Mesenchymal stem cell (in vitro differentiated cells and primary cell): ENCODE data around the gene TEKTIP1.

Experiments used
- DNase-seq: peaks from one replicate; pipeline ENCODE4 v3.0.0-alpha.2; 2013
- H2AFZ ChIP-seq: one replicate; pipeline ENCODE4 v1.6.1; 2013; ENCODE audit warnings: low read depth, mild to moderate bottlenecking, control low read depth, inconsistent platforms, low read length, moderate library complexity
- H2AK5ac ChIP-seq: 2 replicates; pipeline ENCODE4 v1.6.1; 2013; ENCODE audit warnings: low read length, moderate library complexity, mild to moderate bottlenecking, inconsistent platforms; ENCODE audit not compliant: severe bottlenecking
- H2BK120ac ChIP-seq: one replicate; pipeline ENCODE4 v1.6.1; 2013; ENCODE audit warnings: low read depth, mild to moderate bottlenecking, inconsistent platforms, low read length, moderate library complexity
- H2BK12ac ChIP-seq, 2 experiments: one replicate each; pipeline ENCODE4 v1.6.1; 2013; ENCODE audit warnings: inconsistent platforms in 2 of 2, low read length in 2 of 2, mild to moderate bottlenecking in 2 of 2, moderate library complexity in 2 of 2, control low read depth in 1 of 2
- H2BK15ac ChIP-seq: one replicate; pipeline ENCODE4 v1.6.1; 2013; ENCODE audit warnings: mild to moderate bottlenecking, low read depth, inconsistent platforms; ENCODE audit not compliant: poor library complexity, severe bottlenecking
- H2BK5ac ChIP-seq: 2 replicates; pipeline ENCODE4 v1.6.1; 2013; ENCODE audit warnings: low read depth, mild to moderate bottlenecking, low read length, control low read depth, inconsistent platforms; ENCODE audit not compliant: poor library complexity, severe bottlenecking
- H3K14ac ChIP-seq, 2 experiments: one replicate each; pipeline ENCODE4 v1.6.1; 2013; ENCODE audit warnings: inconsistent platforms in 2 of 2, low read length in 2 of 2, control low read depth in 1 of 2, mild to moderate bottlenecking in 1 of 2, moderate library complexity in 1 of 2
- H3K18ac ChIP-seq, 2 experiments: one replicate each; pipeline ENCODE4 v1.6.1; 2013; ENCODE audit warnings: inconsistent platforms in 2 of 2, low read length in 2 of 2, control low read depth in 1 of 2, low read depth in 1 of 2, mild to moderate bottlenecking in 1 of 2
- H3K23ac ChIP-seq, 2 experiments: one replicate each; pipeline ENCODE4 v1.6.1; 2013; ENCODE audit warnings: inconsistent platforms in 2 of 2, low read length in 2 of 2, mild to moderate bottlenecking in 2 of 2, moderate library complexity in 2 of 2, control low read depth in 1 of 2
- H3K27ac ChIP-seq: 2 replicates; pipeline ENCODE4 v1.5.1; 2013; ENCODE audit warnings: mild to moderate bottlenecking, moderate library complexity, low read length, control low read depth, inconsistent platforms; ENCODE audit not compliant: poor library complexity, severe bottlenecking
- H3K27me3 ChIP-seq, 2 experiments: 2 replicates each; pipeline versions ENCODE4 v1.6.1 to v1.7.0; 2013; ENCODE audit warnings: low read length in 2 of 2, mild to moderate bottlenecking in 2 of 2, moderate library complexity in 2 of 2, control low read depth in 1 of 2, inconsistent platforms in 1 of 2; ENCODE audit not compliant: control insufficient read depth in 1 of 2, insufficient read depth in 1 of 2
- H3K36me3 ChIP-seq, 2 experiments: 2 replicates each; pipeline versions ENCODE4 v1.6.1 to v1.7.0; 2013; ENCODE audit warnings: low read length in 2 of 2, control low read depth in 1 of 2, inconsistent platforms in 1 of 2, low read depth in 1 of 2, mild to moderate bottlenecking in 1 of 2; ENCODE audit not compliant: insufficient read depth in 2 of 2, control insufficient read depth in 1 of 2
- H3K4ac ChIP-seq, 2 experiments: one replicate each; pipeline ENCODE4 v1.6.1; 2013; ENCODE audit warnings: inconsistent platforms in 2 of 2, low read length in 2 of 2, mild to moderate bottlenecking in 2 of 2, moderate library complexity in 2 of 2, control low read depth in 1 of 2, low read depth in 1 of 2
- H3K4me1 ChIP-seq: 2 replicates; pipeline ENCODE4 v1.6.1; 2013; ENCODE audit warnings: low read depth, low read length, control low read depth; ENCODE audit not compliant: control insufficient read depth, insufficient read depth
- H3K4me2 ChIP-seq: 2 replicates; pipeline ENCODE4 v1.6.1; 2013; ENCODE audit warnings: low read length, mild to moderate bottlenecking, inconsistent platforms; ENCODE audit not compliant: poor library complexity, severe bottlenecking
- H3K4me3 ChIP-seq, 2 experiments: 2 replicates each; pipeline versions ENCODE4 v1.5.1 to v1.7.0; 2013; ENCODE audit warnings: low read length in 2 of 2, mild to moderate bottlenecking in 2 of 2, control low read depth in 1 of 2, low read depth in 1 of 2; ENCODE audit not compliant: insufficient read depth in 1 of 2
- H3K79me1 ChIP-seq: replicated peaks from 2 replicates; pipeline ENCODE4 v1.6.1; 2013; ENCODE audit warnings: mild to moderate bottlenecking, control low read depth, low read length, inconsistent platforms; ENCODE audit not compliant: poor library complexity, severe bottlenecking
- H3K9ac ChIP-seq: 2 replicates; pipeline ENCODE4 v1.7.0; 2013; ENCODE audit warnings: mild to moderate bottlenecking, low read length, moderate library complexity
- H3K9me3 ChIP-seq: 2 replicates; pipeline ENCODE4 v1.7.0; 2013; ENCODE audit warnings: mild to moderate bottlenecking, low read length; ENCODE audit not compliant: control insufficient read depth
- H4K8ac ChIP-seq: one replicate; pipeline ENCODE4 v1.6.1; 2013; ENCODE audit warnings: inconsistent platforms, mild to moderate bottlenecking, low read length, moderate library complexity
- H4K91ac ChIP-seq: one replicate; pipeline ENCODE4 v1.6.1; 2013; ENCODE audit warnings: mild to moderate bottlenecking, low read length, inconsistent platforms
- WGBS: methylation state at CpG from one replicate; pipeline ENCODE4 v1.1.7; 2013; ENCODE audit warnings: mixed read lengths; 5-methylcytosine and 5-hydroxymethylcytosine counted together

The TEKTIP1 gene

DNA sequence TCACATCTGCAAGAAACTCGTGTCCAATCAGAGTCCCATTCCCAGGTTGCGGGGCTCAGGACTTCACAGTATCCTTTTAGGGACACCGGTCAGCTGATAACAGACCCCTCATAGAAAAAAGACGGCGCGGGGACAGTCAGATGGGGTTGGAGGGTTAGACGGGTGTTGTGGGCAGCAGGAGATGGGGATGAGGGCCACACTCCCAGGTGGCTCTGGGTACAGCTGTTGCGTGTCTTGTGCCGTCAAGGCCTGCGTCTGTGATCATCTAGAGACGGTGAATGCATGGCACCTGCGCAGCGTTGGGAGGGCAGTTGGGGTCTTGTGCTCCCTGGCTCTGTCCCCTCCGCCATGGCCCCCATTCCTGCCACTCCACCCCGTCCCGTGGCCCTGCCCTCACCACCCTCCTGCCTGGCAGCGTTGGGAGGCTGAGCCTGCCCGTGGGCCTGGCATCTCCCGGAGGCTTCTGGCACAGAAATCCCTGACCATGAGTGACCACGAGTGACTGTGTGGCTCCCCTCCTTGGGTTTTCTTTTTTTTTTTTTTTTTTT is 14.0 kb upstream of the TEKTIP1 start:
- no peak overlapping the region for H3K4me3 ChIP-seq
- peaks cover 46% of the 10 kb centered on the region for H3K79me1 ChIP-seq
- H2BK5ac ChIP-seq, result no peak overlapping the region
- H4K91ac ChIP-seq, result no peak overlapping the region
- peaks cover 12% of the 10 kb centered on the region for H3K4me1 ChIP-seq
- H2AK5ac ChIP-seq, result no peak overlapping the region
- DNase-seq, result no peak
- H3K9me3 ChIP-seq, result no peaks in the 10 kb centered on the region
- no peak overlapping the region for H3K23ac ChIP-seq
- no peak overlapping the region for H2AFZ ChIP-seq
- H3K4ac ChIP-seq, result no peak overlapping the region
- H2BK12ac ChIP-seq, result no peak overlapping the region
- no peak overlapping the region for H2BK120ac ChIP-seq
- no peak overlapping the region for H2BK15ac ChIP-seq
- H3K9ac ChIP-seq, result no peak overlapping the region
- no peak overlapping the region for H3K18ac ChIP-seq
- no peak overlapping the region for H4K8ac ChIP-seq
- no peak overlapping the region for H3K27ac ChIP-seq
- no peaks in the 10 kb centered on the region for H3K27me3 ChIP-seq
- H3K36me3 ChIP-seq, result peaks cover 44 to 81% of the 10 kb centered on the region in 2 experiments
- no peak overlapping the region for H3K14ac ChIP-seq
- no peak overlapping the region for H3K4me2 ChIP-seq
- 98% methylated on average over 20 of the region's 20 CpGs for WGBS

DNA sequence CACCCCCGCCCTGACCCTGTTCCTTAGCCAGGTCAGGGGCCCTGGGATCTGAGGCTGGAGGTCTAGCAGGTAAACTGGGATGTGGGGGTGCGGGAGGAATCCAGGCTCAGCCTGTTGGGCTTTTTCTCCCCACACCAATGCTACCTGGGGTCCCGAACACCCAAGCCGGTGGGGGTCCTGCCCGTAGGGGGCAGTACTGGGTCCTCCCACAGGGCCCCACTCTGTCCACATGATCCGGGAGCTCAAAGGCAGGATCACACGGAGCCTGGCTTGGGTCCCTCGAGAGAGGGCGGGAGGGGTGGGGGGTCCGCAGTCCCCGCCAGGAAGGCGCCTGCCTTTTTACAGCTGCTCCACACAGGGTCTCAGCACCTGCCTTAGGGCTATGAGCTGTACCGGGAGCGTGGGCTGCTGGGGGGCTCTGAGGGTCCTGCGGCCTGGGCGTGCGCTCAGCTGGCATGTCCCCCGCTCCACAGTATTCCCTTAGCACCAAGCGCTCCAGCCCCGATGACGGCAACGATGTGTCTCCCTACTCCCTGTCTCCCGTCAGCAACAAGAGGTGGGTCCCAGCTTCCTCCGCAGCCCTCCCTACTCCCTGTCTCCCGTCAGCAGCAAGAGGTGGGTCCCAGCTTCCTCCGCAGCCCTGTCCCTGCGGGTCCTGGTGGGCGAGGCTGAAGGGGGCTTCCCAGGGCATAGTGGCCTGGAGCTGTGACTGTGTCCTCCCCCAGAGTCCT is 12.3 kb upstream of the TEKTIP1 start:
- Histone ChIP-seq H3K4me2 (no peak overlapping the region), H2BK15ac (no peak overlapping the region), H2BK5ac (no peak overlapping the region), H2AFZ (no peak overlapping the region), H3K79me1 (peaks cover 48% of the 10 kb centered on the region), H3K4ac (no peak overlapping the region), H3K4me3 (no peak overlapping the region), H3K14ac (no peak overlapping the region), H2AK5ac (no peak overlapping the region), H4K91ac (no peak overlapping the region), H4K8ac (no peak overlapping the region), H3K9me3 (no peaks in the 10 kb centered on the region), H3K36me3 (peaks cover 57 to 88% of the 10 kb centered on the region in 2 experiments), H3K4me1 (peaks cover 8% of the 10 kb centered on the region), H2BK120ac (no peak overlapping the region), H3K27me3 (no peaks in the 10 kb centered on the region), H3K9ac (no peak overlapping the region), H3K18ac (no peak overlapping the region), H3K27ac (no peak overlapping the region), H3K23ac (no peak overlapping the region), H2BK12ac (no peak overlapping the region)
- 96% methylated on average over 28 of the region's 28 CpGs for WGBS
- no peak for DNase-seq

GRCh38 chr19:3527238-3527910 is 11.6 kb upstream of the TEKTIP1 start:
- Histone ChIP-seq H3K4me2 (no peak overlapping the region), H3K18ac (no peak overlapping the region), H2AK5ac (no peak overlapping the region), H3K23ac (no peak overlapping the region), H3K79me1 (peaks cover 46% of the 10 kb centered on the region), H3K9ac (no peak overlapping the region), H2BK15ac (no peak overlapping the region), H3K9me3 (no peaks in the 10 kb centered on the region), H3K4me1 (peaks cover 8% of the 10 kb centered on the region), H2AFZ (no peak overlapping the region), H3K4ac (no peak overlapping the region), H2BK12ac (no peak overlapping the region), H2BK5ac (no peak overlapping the region), H3K27me3 (no peaks in the 10 kb centered on the region), H3K27ac (no peak overlapping the region), H3K14ac (no peak overlapping the region), H4K91ac (no peak overlapping the region), H3K4me3 (no peak overlapping the region), H2BK120ac (no peak overlapping the region), H4K8ac (no peak overlapping the region), H3K36me3 (peaks cover 64 to 88% of the 10 kb centered on the region in 2 experiments)
- WGBS, result 99% methylated on average over 21 of the region's 21 CpGs
- DNase-seq, result no peak

DNA sequence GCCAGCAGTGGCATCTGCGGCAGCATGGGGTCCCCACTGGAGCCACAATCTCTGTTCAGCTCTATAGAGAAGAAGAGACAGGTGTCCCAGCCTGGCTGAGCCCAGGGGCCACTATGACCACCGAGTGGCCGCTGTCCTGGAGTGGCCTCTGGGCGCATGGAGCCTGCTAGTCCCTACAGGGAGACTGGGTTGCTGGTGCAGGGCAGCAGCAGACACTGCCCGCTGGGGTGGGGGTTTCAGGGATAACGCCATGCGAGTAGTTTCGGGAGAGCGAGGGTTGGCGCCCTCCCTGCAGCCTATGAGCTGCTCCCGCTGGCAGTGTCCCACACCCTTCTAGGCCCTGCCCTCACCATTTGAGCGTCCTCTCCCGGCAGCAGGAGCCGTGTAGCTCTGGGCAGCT is 10.9 kb upstream of the TEKTIP1 start:
- Histone ChIP-seq H2AK5ac (no peak overlapping the region), H3K4ac (no peak overlapping the region), H3K9me3 (no peaks in the 10 kb centered on the region), H2BK120ac (no peak overlapping the region), H3K4me1 (peaks cover 8% of the 10 kb centered on the region), H2BK5ac (no peak overlapping the region), H3K23ac (no peak overlapping the region), H3K36me3 (peaks cover 70 to 88% of the 10 kb centered on the region in 2 experiments), H2BK12ac (no peak overlapping the region), H3K9ac (no peak overlapping the region), H2AFZ (no peak overlapping the region), H4K8ac (no peak overlapping the region), H3K4me2 (no peak overlapping the region), H3K27me3 (no peaks in the 10 kb centered on the region), H3K79me1 (peaks cover 42% of the 10 kb centered on the region), H4K91ac (no peak overlapping the region), H3K27ac (no peak overlapping the region), H3K14ac (no peak overlapping the region), H2BK15ac (no peak overlapping the region), H3K4me3 (no peak overlapping the region), H3K18ac (no peak overlapping the region)
- 98% methylated on average over 14 of the region's 14 CpGs for WGBS
- no peak for DNase-seq
